Measurements from ENCODE around the gene KLHDC8A.

Gene KLHDC8A

DNA sequence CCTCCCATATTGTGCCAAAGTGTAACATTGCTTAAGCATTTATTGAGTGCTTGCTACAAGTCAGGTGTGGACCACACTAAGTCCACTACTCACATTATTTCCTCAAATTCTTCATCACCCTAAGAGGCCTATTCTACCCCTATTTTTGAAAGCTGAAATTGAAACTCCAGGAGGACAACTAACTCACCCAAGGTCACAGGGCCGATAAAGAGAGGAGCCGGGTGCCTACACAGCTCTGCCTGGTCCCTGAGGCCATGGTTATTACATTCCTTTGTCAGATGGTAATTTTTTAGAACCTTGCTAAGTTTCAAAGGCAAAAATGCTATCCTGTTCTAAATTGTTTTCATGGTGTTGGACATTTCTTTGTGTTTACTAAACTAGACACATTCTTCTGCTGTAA is 24.2 kb upstream of the KLHDC8A start:
- H3K36me3 ChIP-seq (ENCODE audit: control insufficient read depth, insufficient read depth, low read length) = no peaks in the 10 kb centered on the region
- no peak for TF ChIP-seq CTCF (IDR thresholded peaks at IDR 0.05; ENCODE audit: insufficient read depth, low read length, poor library complexity, severe bottlenecking)

DNA sequence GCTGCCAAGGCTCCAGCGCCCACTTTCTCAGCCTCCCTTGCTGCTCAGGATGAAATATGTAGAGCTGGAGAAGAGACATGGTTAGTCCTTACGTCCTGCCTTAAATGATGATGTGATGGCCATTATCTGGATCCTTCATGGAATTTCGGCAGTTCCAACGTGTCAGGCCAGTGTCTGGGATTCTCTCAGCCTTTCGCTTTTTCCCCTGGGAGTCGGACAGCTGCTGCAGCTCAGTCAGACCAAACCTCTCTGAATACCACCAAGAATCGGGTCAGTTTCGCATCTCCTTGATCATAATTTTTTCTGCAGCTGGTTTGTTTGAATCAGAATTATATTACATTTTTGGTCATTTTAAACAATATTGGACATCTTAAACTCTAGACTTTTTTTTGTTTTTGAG is 22.3 kb upstream of the KLHDC8A start:
- DNase-seq (ENCODE audit: extremely low read depth, insufficient read length) = no peak
- H3K36me3 ChIP-seq (ENCODE audit: control insufficient read depth, insufficient read depth, low read length) = no peaks in the 10 kb centered on the region
- no peak overlapping the region for H3K4me3 ChIP-seq (replicated peaks; ENCODE audit: low read depth, low read length)
- H3K27me3 ChIP-seq (replicated peaks; ENCODE audit: control insufficient read depth, insufficient read depth, low read length) = peaks cover 1% of the 10 kb centered on the region
- TF ChIP-seq CTCF (IDR thresholded peaks at IDR 0.05; ENCODE audit: insufficient read depth, low read length, poor library complexity, severe bottlenecking) = no peak

More for the DNA sequence above, 24.2 kb upstream of the KLHDC8A start:
- Histone ChIP-seq H3K4me3 (replicated peaks; ENCODE audit: low read depth, low read length) (no peak overlapping the region), H3K27me3 (replicated peaks; ENCODE audit: control insufficient read depth, insufficient read depth, low read length) (peaks cover 3% of the 10 kb centered on the region; the same call in 1 of the 2 replicates)
- DNase-seq (ENCODE audit: extremely low read depth, insufficient read length) = no peak

DNA sequence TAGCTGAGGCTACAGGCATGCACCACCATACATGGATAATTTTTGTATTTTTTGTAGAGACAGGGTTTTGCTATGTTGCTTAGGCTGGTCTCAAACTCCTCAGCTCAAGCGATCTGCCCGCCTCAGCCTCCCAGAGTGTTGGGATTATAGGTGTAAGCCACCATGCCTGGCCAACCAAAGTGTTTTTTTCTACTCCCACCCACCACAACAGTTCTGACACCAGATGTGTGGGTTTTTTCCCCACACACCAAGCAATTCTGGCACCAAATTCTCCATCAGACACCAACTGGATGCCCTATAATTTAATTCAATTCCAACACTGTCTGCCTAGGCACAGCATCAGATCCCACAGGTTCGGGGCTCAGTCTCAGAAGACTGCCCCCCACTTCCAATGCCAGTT is 20.6 kb upstream of the KLHDC8A start:
- no peaks in the 10 kb centered on the region for H3K36me3 ChIP-seq (ENCODE audit: control insufficient read depth, insufficient read depth, low read length)
- no peak for DNase-seq (ENCODE audit: extremely low read depth, insufficient read length)
- H3K4me3 ChIP-seq (replicated peaks; ENCODE audit: low read depth, low read length) = no peak overlapping the region
- H3K27me3 ChIP-seq (replicated peaks; ENCODE audit: control insufficient read depth, insufficient read depth, low read length) = peaks cover 4% of the 10 kb centered on the region
- no peak for TF ChIP-seq CTCF (IDR thresholded peaks at IDR 0.05; ENCODE audit: insufficient read depth, low read length, poor library complexity, severe bottlenecking)

DNA sequence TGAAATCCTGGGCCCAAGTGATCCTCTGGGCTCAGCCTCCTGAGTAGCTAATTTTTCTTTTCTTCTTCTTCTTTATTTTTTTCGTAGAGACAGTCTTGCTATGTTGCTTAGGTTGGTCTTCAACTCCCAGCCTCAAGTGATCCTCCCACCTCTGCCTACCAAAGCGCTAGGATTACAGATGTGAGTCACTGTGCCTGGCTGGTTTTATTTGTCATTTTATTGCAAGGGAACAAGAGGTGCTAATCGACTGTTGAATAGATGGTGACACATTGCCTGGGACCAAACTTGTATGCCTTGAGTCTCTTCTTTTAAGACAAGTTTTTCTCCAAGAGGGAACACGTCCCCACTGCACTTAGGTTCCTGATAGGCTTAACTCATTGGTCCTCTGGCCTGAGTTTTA is 20.0 kb upstream of the KLHDC8A start:
- Histone ChIP-seq H3K4me3 (replicated peaks; ENCODE audit: low read depth, low read length) (no peak overlapping the region), H3K27me3 (replicated peaks; ENCODE audit: control insufficient read depth, insufficient read depth, low read length) (peaks cover 4% of the 10 kb centered on the region), H3K36me3 (ENCODE audit: control insufficient read depth, insufficient read depth, low read length) (no peaks in the 10 kb centered on the region)
- no peak for TF ChIP-seq CTCF (IDR thresholded peaks at IDR 0.05; ENCODE audit: insufficient read depth, low read length, poor library complexity, severe bottlenecking)
- no peak for DNase-seq (ENCODE audit: extremely low read depth, insufficient read length)

DNA sequence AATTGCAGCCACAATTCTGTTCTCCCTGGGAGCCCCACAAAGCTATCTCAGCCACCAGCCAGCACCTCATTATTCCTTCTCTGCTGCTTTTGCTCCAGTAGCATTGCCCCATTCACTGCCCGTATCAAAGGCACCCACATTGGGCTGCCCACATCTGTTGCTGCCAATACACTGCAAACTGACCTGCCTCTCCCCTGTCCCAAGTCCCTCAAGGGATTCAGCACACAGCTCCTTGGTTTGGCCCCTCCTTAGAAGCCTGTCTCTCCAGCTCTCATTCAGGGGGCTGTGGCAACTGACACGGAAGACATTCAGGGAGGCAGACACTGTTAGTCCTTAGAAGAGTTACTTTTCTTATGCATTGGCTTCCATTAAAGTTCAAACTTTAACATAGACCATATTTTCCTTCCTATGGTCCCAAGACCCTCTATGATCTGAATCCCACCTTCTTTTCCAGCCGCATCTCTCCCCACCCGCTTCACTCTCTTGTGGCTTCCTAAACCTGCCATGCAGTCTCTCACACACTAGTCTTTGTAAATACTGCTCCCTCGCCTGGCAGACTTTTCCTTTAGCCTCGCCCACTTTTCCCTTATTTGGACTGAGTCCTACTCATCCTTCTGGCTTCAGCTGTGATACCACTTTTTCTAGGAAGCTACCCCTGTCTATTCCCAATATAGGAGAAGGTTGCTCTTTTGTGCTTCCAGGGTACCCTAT is 19.3 kb upstream of the KLHDC8A start:
- Histone ChIP-seq H3K36me3 (ENCODE audit: control insufficient read depth, insufficient read depth, low read length) (no peaks in the 10 kb centered on the region), H3K27me3 (replicated peaks; ENCODE audit: control insufficient read depth, insufficient read depth, low read length) (peaks cover 3% of the 10 kb centered on the region), H3K4me3 (replicated peaks; ENCODE audit: low read depth, low read length) (no peak overlapping the region)
- DNase-seq (ENCODE audit: extremely low read depth, insufficient read length) = no peak
- no peak for TF ChIP-seq CTCF (IDR thresholded peaks at IDR 0.05; ENCODE audit: insufficient read depth, low read length, poor library complexity, severe bottlenecking)
